GM23338 (cell line): ENCODE measurements around the gene SPATA20.

Experiments
- CREB1 ChIP-seq: fragments of 250-450 bp; sonication (Bioruptor Pico); IDR thresholded peaks from 2 replicates; pipeline ENCODE4 v1.5.0; 2020; ENCODE audit warnings: low read depth, mild to moderate bottlenecking, moderate library complexity
- CTCF ChIP-seq, 2 experiments: fragments of 200-600 bp in 1 of 2; sonication (generic) in 1 of 2; conservative IDR thresholded peaks; 2 replicates each; pipeline versions ENCODE4 v1.5.1 to v1.6.1; 2016 to 2017; ENCODE audit warnings: antibody characterized with exemption in 2 of 2, low read depth in 2 of 2, mild to moderate bottlenecking in 2 of 2, moderate library complexity in 1 of 2
- EZH2 ChIP-seq: fragments of 200-600 bp; sonication (generic); IDR thresholded peaks from one replicate; pipeline ENCODE4 v1.8.0; 2017; ENCODE audit warnings: antibody characterized with exemption, mild to moderate bottlenecking, low read depth; ENCODE audit not compliant: unreplicated experiment
- EZH2phosphoT487 ChIP-seq: fragments of 200-600 bp; sonication (generic); IDR thresholded peaks from one replicate; pipeline ENCODE4 v1.8.1; 2018; ENCODE audit warnings: antibody characterized with exemption; ENCODE audit not compliant: unreplicated experiment
- NANOG ChIP-seq: IDR thresholded peaks from 2 replicates; pipeline ENCODE4 v1.6.1; 2016; ENCODE audit warnings: antibody characterized with exemption, borderline replicate concordance
- POLR2AphosphoS5 ChIP-seq: IDR thresholded peaks from 2 replicates; pipeline ENCODE4 v1.6.1; 2016; ENCODE audit warnings: antibody characterized with exemption, low read depth
- REST ChIP-seq: IDR thresholded peaks from one replicate; pipeline ENCODE4 v1.6.1; 2018; ENCODE audit warnings: antibody characterized with exemption; ENCODE audit not compliant: unreplicated experiment
- STAT1 ChIP-seq: IDR thresholded peaks from one replicate; pipeline ENCODE4 v1.6.1; 2016; ENCODE audit warnings: antibody characterized with exemption; ENCODE audit not compliant: unreplicated experiment
- ZNF462 ChIP-seq: fragments of 250-450 bp; sonication (Bioruptor Pico); IDR thresholded peaks from 2 replicates; pipeline ENCODE4 v1.5.0; 2020; ENCODE audit warnings: mild to moderate bottlenecking, moderate library complexity

- TF ChIP-seq CTCF (conservative IDR thresholded peaks at IDR 0.05; ENCODE audit: low read depth in 2 of 2) (no peak), EZH2phosphoT487 (no peak), EZH2 (no peak), ZNF462 (CRISPR knock-in tag) (no peak), POLR2AphosphoS5 (no peak), CREB1 (no peak), STAT1 (no peak), NANOG (no peak), REST (no peak)
These were observed 23.1 kb downstream of the SPATA20 start for GRCh38 chr17:50570032-50570431.
